GM19397 (cell line): ENCODE measurements around the gene GZMA.
"Not testable (repeated sequence)": the region's sequence is repeated elsewhere in the genome, so short reads cannot be mapped to it uniquely, and the experiment has no call there.

ENCODE experiments used
- ATAC-seq: cut with Tn5 transposase; IDR thresholded peaks from one replicate; pipeline ENCODE4 v1.9.1; 2021; ENCODE audit warnings: mild to moderate bottlenecking, moderate library complexity; ENCODE audit not compliant: unreplicated experiment

The GZMA gene

GRCh38 chr5:55102348-55102747, at the start of gene GZMA:
GZMA (plus strand) TSS chr5:55102646; CDS start chr5:55102683, 37 bp downstream.
- no peak for ATAC-seq

- ATAC-seq = no peak
Measured at GRCh38 chr5:55055183-55055582, 47.3 kb upstream of the GZMA start.

- no peak for ATAC-seq
Measured at GRCh38 chr5:55062039-55062779, 40.2 kb upstream of the GZMA start.

- ATAC-seq = no peak
Measured at GRCh38 chr5:55063220-55063863, 39.1 kb upstream of the GZMA start.

GRCh38 chr5:55063899-55064298, 38.5 kb upstream of the GZMA start:
- no peak for ATAC-seq

- ATAC-seq = no peak
Measured at GRCh38 chr5:55064523-55064922, 37.9 kb upstream of the GZMA start.

- no peak for ATAC-seq
Measured at GRCh38 chr5:55066277-55066676, 36.2 kb upstream of the GZMA start.

- no peak for ATAC-seq
Measured at GRCh38 chr5:55070968-55071367, 31.5 kb upstream of the GZMA start.

- no peak for ATAC-seq
Measured at GRCh38 chr5:55071413-55071812, 31.0 kb upstream of the GZMA start.

GRCh38 chr5:55072666-55073065, 29.8 kb upstream of the GZMA start:
- ATAC-seq = no peak

GRCh38 chr5:55073211-55073610, 29.2 kb upstream of the GZMA start:
- ATAC-seq = no peak

GRCh38 chr5:55081541-55081940, 20.9 kb upstream of the GZMA start:
- ATAC-seq = no peak

GRCh38 chr5:55089301-55089700, 13.1 kb upstream of the GZMA start:
- not testable (repeated sequence) for ATAC-seq

GRCh38 chr5:55091011-55091410, 11.4 kb upstream of the GZMA start:
- ATAC-seq = not testable (repeated sequence)

GRCh38 chr5:55096182-55096581, 6.3 kb upstream of the GZMA start:
- no peak for ATAC-seq

GRCh38 chr5:55096861-55097260, 5.6 kb upstream of the GZMA start:
- ATAC-seq = no peak

- not testable (repeated sequence) for ATAC-seq
Measured at GRCh38 chr5:55101148-55101547, 1.3 kb upstream of the GZMA start.

- ATAC-seq = no peak
Measured at GRCh38 chr5:55101556-55102276, 730 bp upstream of the GZMA start.

GRCh38 chr5:55104036-55104772, 1.8 kb downstream of the GZMA start:
- no peak for ATAC-seq

- ATAC-seq = no peak
Measured at GRCh38 chr5:55104946-55105701, 2.7 kb downstream of the GZMA start.
